ENCODE measurements around the gene OTX2.

- TF ChIP-seq MAX (IDR thresholded peaks at IDR 0.05) (no peak), TCF7L2 (IDR thresholded peaks at IDR 0.05; ENCODE audit: borderline replicate concordance, extremely low read depth, insufficient read depth, insufficient read length) (no peak), POLR2AphosphoS5 (IDR thresholded peaks at IDR 0.05; ENCODE audit: low read depth, low read length) (no peak), EZH2phosphoT487 (IDR thresholded peaks at IDR 0.05; ENCODE audit: borderline replicate concordance) (no peak)
These were observed 15.0 kb downstream of the OTX2 start for GRCh38 chr14:56795284-56795622.
